ENCODE results near the gene FAM177B. TPM values are rescaled to one million over a fixed set of nuclear protein-coding genes. Genes with fewer than 3 reads are reported as not detected.

Gene FAM177B
- total RNA-seq, 3 donors from 2014 or later (not counting 1 experiment from before 2014, with no cell fraction given) = not detected

- Histone ChIP-seq H3K4me1 (ENCODE audit: control insufficient read depth, insufficient read depth, low read length) (no peaks in the 10 kb centered on the region), H3K27me3 (ENCODE audit: control insufficient read depth, insufficient read depth, low read length) (no peaks in the 10 kb centered on the region), H3K27ac (ENCODE audit: low read length) (no peak overlapping the region), H3K9me3 (ENCODE audit: control insufficient read depth, insufficient read depth, low read length) (no peaks in the 10 kb centered on the region), H3K36me3 (ENCODE audit: control insufficient read depth, insufficient read depth, low read length) (no peaks in the 10 kb centered on the region), H3K4me3 (ENCODE audit: low read length) (no peak overlapping the region)
- Mint-ChIP-seq H3K9me3 (no peaks in the 10 kb centered on the region), H3K36me3 (no peaks in the 10 kb centered on the region), H3K4me1 (no peaks in the 10 kb centered on the region), H3K27me3 (ENCODE audit: low read depth in 2 of 2) (peaks cover 4 to 7% of the 10 kb centered on the region in 2 donors), H3K27ac (no peak overlapping the region), H3K4me3 (no peak overlapping the region)
- WGBS (ENCODE audit: insufficient coverage) = 66% methylated on average over 4 of the region's 4 CpGs
- ATAC-seq (no peak), DNase-seq (no peak)
- TF ChIP-seq CTCF (IDR thresholded peaks at IDR 0.05) = no peak
- intact Hi-C loops (cut with micrococcal nuclease) = no loop called here
Measured at GRCh38 chr1:222790520-222790919, 53.5 kb downstream of the FAM177B start.

GRCh38 chr1:222791006-222791710 lies 54.2 kb downstream of the FAM177B start:
- Mint-ChIP-seq H3K4me3 (no peak overlapping the region), H3K36me3 (no peaks in the 10 kb centered on the region), H3K27ac (no peak overlapping the region), H3K9me3 (no peaks in the 10 kb centered on the region), H3K27me3 (ENCODE audit: low read depth in 2 of 2) (peaks cover 3 to 4% of the 10 kb centered on the region in 2 donors), H3K4me1 (no peaks in the 10 kb centered on the region)
- 90% methylated on average over 4 of the region's 4 CpGs for WGBS (ENCODE audit: insufficient coverage)
- H3K27ac ChIP-seq (ENCODE audit: low read length) = no peak overlapping the region
- no peak for ATAC-seq
- TF ChIP-seq CTCF (IDR thresholded peaks at IDR 0.05) = no peak
- intact Hi-C loops (cut with micrococcal nuclease) = no loop called here
- no peak for DNase-seq
- H3K27me3 ChIP-seq (ENCODE audit: control insufficient read depth, insufficient read depth, low read length) = no peaks in the 10 kb centered on the region
- H3K4me3 ChIP-seq (ENCODE audit: low read length) = no peak overlapping the region
- H3K36me3 ChIP-seq (ENCODE audit: control insufficient read depth, insufficient read depth, low read length) = no peaks in the 10 kb centered on the region
- H3K4me1 ChIP-seq (ENCODE audit: control insufficient read depth, insufficient read depth, low read length) = no peaks in the 10 kb centered on the region
- H3K9me3 ChIP-seq (ENCODE audit: control insufficient read depth, insufficient read depth, low read length) = no peaks in the 10 kb centered on the region

GRCh38 chr1:222792744-222793143 lies 55.7 kb downstream of the FAM177B start:
- TF ChIP-seq CTCF (IDR thresholded peaks at IDR 0.05) = peak; percentile 35
- no peaks in the 10 kb centered on the region for H3K4me1 ChIP-seq (ENCODE audit: control insufficient read depth, insufficient read depth, low read length)
- WGBS (ENCODE audit: insufficient coverage) = 40% methylated on average over 2 of the region's 2 CpGs
- Mint-ChIP-seq H3K27ac (no peak overlapping the region), H3K9me3 (no peaks in the 10 kb centered on the region), H3K4me3 (no peak overlapping the region), H3K27me3 (ENCODE audit: low read depth in 2 of 2) (no peaks in the 10 kb centered on the region), H3K4me1 (no peaks in the 10 kb centered on the region), H3K36me3 (no peaks in the 10 kb centered on the region)
- no peaks in the 10 kb centered on the region for H3K36me3 ChIP-seq (ENCODE audit: control insufficient read depth, insufficient read depth, low read length)
- DNase-seq (peak in 1 of 2 donors; percentile 53), ATAC-seq (peak in 1 of 3 donors; percentile 30)
- H3K9me3 ChIP-seq (ENCODE audit: control insufficient read depth, insufficient read depth, low read length) = no peaks in the 10 kb centered on the region
- intact Hi-C loops (cut with micrococcal nuclease) = loop anchor here (1.0 kb wide), 2 partner anchors 289 to 331 kb away; no protein-coding TSS in a partner anchor
- H3K27ac ChIP-seq (ENCODE audit: low read length) = no peak overlapping the region
- H3K27me3 ChIP-seq (ENCODE audit: control insufficient read depth, insufficient read depth, low read length) = no peaks in the 10 kb centered on the region
- H3K4me3 ChIP-seq (ENCODE audit: low read length) = no peak overlapping the region

All from natural killer cell (primary cell).